GM12878 (cell line): ENCODE results near the gene NSUN7. TPM values are rescaled to one million over a fixed set of nuclear protein-coding genes. Genes with fewer than 3 reads are reported as not detected.

Experiments
- BACH1 ChIP-seq: fragments of 450-650 bp; IDR thresholded peaks from 2 replicates; pipeline ENCODE4 v1.6.1; 2017; ENCODE audit warnings: mild to moderate bottlenecking, borderline replicate concordance
- EED ChIP-seq: sonication (generic); IDR thresholded peaks from 2 replicates; pipeline ENCODE4 v1.6.1; 2016; ENCODE audit warnings: antibody characterized with exemption, low read depth
- EGR1 ChIP-seq, 2 experiments: IDR thresholded peaks; 1 replicate in 1 of 2; 2 replicates in 1 of 2; pipeline ENCODE4 v1.6.1; 2011 to 2012; ENCODE audit warnings: low read depth in 2 of 2, low read length in 2 of 2, borderline replicate concordance in 1 of 2, mild to moderate bottlenecking in 1 of 2, moderate library complexity in 1 of 2
- LARP7 ChIP-seq: fragments of 450-650 bp; IDR thresholded peaks from 2 replicates; pipeline ENCODE4 v1.6.1; 2017; ENCODE audit warnings: mild to moderate bottlenecking
- RUNX3 ChIP-seq: IDR thresholded peaks from 2 replicates; pipeline ENCODE4 v1.6.1; 2012; ENCODE audit warnings: low read length, inconsistent platforms
- SIX5 ChIP-seq: IDR thresholded peaks from 2 replicates; pipeline ENCODE4 v1.6.1; 2011; ENCODE audit warnings: mild to moderate bottlenecking, low read depth, low read length, moderate library complexity; ENCODE audit not compliant: severe bottlenecking
- ZNF24 ChIP-seq: fragments of 450-650 bp; IDR thresholded peaks from 2 replicates; pipeline ENCODE4 v1.6.1; 2017; ENCODE audit warnings: antibody characterized with exemption, mild to moderate bottlenecking
- polyA plus RNA-seq, 11 experiments: library from polyadenylated mRNA; depleted of rRNA in 4 of 11; unstranded in 6 of 11; stranded (reverse) in 5 of 11; fragments of >200 nt; fragmentation: Nextera tagmentation in 4 of 11; fragmentation: Illumina TruSeq in 1 of 11; extraction: Ambion mirVana in 4 of 11; extraction: Trizol in 1 of 11; gene quantifications; 1 replicate in 1 of 11; 2 replicates in 10 of 11; pipeline versions ENCODE4 v1.2.1 to v1.2.3, GENCODE V29; 2011 to 2016; ENCODE audit warnings: inconsistent platforms in 2 of 11, missing spikeins in 2 of 11, low read depth in 1 of 11
- total RNA-seq, 4 experiments: library from RNA; depleted of rRNA in 3 of 4; stranded (reverse); fragments of >200 nt in 3 of 4; fragmentation: Illumina TruSeq in 1 of 4; extraction: Trizol in 1 of 4; gene quantifications; 2 replicates each; pipeline versions ENCODE4 v1.2.1 to v1.2.3, GENCODE V29; 2013 to 2021
- TF ChIP-seq, protein P1 (sequence below): fragments of 450-650 bp; IDR thresholded peaks from 2 replicates; pipeline ENCODE4 v1.6.1; 2016; ENCODE audit warnings: mild to moderate bottlenecking, moderate library complexity, borderline replicate concordance
- TF ChIP-seq, protein P2 (sequence below): fragments of 450-650 bp; IDR thresholded peaks from 2 replicates; pipeline ENCODE4 v1.6.1; 2017; ENCODE audit warnings: mild to moderate bottlenecking, low read depth, inconsistent platforms; ENCODE audit not compliant: poor library complexity, severe bottlenecking
- TF ChIP-seq, protein P3 (sequence below): fragments of 450-650 bp; IDR thresholded peaks from 2 replicates; pipeline ENCODE4 v1.6.1; 2017; ENCODE audit warnings: mild to moderate bottlenecking, moderate library complexity

NSUN7 gene
- total and polyA plus RNA-seq, 10 of the 15 experiments (the other 5 are each of a cell fraction or from before 2014, with no cell fraction given): 0.02 to 0.21 (median 0.15) TPM; not detected in 3

DNA sequence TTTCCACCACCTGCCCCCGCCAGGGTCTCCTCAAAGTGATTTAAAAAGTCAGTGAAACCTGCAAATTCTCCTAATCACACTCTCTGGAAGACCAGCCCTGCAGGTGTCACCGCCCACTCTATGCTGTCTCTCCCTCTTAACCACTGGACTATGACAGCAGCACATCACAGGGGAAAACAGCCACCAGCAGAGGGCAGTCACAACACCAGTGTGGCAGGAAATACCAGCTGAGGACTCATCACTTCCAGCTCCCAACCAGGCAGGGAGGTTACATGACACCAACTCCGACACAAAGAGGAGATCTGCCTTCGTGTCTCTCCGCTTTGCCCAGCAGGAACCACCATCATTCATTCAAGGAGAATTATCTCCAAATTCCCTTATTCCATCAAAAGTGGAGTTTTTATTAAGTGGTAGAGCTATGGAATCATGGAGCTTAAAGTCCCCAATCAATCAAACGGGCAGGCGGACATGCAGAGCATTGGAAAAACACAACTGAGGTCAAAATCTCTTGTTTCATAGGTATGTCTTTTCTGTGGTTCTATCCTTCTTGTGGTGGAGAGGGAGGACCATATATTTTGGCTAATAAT, 91.3 kb downstream of the NSUN7 start (continued):
- TF ChIP-seq, protein P1, sequence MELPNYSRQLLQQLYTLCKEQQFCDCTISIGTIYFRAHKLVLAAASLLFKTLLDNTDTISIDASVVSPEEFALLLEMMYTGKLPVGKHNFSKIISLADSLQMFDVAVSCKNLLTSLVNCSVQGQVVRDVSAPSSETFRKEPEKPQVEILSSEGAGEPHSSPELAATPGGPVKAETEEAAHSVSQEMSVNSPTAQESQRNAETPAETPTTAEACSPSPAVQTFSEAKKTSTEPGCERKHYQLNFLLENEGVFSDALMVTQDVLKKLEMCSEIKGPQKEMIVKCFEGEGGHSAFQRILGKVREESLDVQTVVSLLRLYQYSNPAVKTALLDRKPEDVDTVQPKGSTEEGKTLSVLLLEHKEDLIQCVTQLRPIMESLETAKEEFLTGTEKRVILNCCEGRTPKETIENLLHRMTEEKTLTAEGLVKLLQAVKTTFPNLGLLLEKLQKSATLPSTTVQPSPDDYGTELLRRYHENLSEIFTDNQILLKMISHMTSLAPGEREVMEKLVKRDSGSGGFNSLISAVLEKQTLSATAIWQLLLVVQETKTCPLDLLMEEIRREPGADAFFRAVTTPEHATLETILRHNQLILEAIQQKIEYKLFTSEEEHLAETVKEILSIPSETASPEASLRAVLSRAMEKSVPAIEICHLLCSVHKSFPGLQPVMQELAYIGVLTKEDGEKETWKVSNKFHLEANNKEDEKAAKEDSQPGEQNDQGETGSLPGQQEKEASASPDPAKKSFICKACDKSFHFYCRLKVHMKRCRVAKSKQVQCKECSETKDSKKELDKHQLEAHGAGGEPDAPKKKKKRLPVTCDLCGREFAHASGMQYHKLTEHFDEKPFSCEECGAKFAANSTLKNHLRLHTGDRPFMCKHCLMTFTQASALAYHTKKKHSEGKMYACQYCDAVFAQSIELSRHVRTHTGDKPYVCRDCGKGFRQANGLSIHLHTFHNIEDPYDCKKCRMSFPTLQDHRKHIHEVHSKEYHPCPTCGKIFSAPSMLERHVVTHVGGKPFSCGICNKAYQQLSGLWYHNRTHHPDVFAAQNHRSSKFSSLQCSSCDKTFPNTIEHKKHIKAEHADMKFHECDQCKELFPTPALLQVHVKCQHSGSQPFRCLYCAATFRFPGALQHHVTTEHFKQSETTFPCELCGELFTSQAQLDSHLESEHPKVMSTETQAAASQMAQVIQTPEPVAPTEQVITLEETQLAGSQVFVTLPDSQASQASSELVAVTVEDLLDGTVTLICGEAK: no peak
- TF ChIP-seq, protein P2, sequence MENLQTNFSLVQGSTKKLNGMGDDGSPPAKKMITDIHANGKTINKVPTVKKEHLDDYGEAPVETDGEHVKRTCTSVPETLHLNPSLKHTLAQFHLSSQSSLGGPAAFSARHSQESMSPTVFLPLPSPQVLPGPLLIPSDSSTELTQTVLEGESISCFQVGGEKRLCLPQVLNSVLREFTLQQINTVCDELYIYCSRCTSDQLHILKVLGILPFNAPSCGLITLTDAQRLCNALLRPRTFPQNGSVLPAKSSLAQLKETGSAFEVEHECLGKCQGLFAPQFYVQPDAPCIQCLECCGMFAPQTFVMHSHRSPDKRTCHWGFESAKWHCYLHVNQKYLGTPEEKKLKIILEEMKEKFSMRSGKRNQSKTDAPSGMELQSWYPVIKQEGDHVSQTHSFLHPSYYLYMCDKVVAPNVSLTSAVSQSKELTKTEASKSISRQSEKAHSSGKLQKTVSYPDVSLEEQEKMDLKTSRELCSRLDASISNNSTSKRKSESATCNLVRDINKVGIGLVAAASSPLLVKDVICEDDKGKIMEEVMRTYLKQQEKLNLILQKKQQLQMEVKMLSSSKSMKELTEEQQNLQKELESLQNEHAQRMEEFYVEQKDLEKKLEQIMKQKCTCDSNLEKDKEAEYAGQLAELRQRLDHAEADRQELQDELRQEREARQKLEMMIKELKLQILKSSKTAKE: no peak
- TF ChIP-seq EGR1 (IDR thresholded peaks at IDR 0.05; ENCODE audit: borderline replicate concordance in 1 of 2, low read depth in 2 of 2, low read length in 2 of 2) (peak in 1 of 2 experiments; percentile 70; a peak in 1 of 3 replicates), EED (peak; percentile 53), LARP7 (0 out of 2 replicates have a peak, but pooled peaks have one; percentile 34), RUNX3 (peak; percentile 60), SIX5 (no peak), ZNF24 (peak; percentile 35; the same call in 1 of the 2 replicates), BACH1 (0 out of 2 replicates have a peak, but pooled peaks have one; percentile 18)
- TF ChIP-seq, protein P3, sequence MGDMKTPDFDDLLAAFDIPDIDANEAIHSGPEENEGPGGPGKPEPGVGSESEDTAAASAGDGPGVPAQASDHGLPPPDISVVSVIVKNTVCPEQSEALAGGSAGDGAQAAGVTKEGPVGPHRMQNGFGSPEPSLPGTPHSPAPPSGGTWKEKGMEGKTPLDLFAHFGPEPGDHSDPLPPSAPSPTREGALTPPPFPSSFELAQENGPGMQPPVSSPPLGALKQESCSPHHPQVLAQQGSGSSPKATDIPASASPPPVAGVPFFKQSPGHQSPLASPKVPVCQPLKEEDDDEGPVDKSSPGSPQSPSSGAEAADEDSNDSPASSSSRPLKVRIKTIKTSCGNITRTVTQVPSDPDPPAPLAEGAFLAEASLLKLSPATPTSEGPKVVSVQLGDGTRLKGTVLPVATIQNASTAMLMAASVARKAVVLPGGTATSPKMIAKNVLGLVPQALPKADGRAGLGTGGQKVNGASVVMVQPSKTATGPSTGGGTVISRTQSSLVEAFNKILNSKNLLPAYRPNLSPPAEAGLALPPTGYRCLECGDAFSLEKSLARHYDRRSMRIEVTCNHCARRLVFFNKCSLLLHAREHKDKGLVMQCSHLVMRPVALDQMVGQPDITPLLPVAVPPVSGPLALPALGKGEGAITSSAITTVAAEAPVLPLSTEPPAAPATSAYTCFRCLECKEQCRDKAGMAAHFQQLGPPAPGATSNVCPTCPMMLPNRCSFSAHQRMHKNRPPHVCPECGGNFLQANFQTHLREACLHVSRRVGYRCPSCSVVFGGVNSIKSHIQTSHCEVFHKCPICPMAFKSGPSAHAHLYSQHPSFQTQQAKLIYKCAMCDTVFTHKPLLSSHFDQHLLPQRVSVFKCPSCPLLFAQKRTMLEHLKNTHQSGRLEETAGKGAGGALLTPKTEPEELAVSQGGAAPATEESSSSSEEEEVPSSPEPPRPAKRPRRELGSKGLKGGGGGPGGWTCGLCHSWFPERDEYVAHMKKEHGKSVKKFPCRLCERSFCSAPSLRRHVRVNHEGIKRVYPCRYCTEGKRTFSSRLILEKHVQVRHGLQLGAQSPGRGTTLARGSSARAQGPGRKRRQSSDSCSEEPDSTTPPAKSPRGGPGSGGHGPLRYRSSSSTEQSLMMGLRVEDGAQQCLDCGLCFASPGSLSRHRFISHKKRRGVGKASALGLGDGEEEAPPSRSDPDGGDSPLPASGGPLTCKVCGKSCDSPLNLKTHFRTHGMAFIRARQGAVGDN: no peak
- TF ChIP-seq, all 136 proteins: peak for 22
